GM19468 (cell line): Measurements from ENCODE around the gene SFTA2.
"Not testable (repeated sequence)": the region's sequence is repeated elsewhere in the genome, so short reads cannot be mapped to it uniquely, and the experiment has no call there.

Source experiments
- ATAC-seq: cut with Tn5 transposase; IDR thresholded peaks from one replicate; pipeline ENCODE4 v1.9.1; 2021; ENCODE audit warnings: mild to moderate bottlenecking, moderate library complexity, moderate number of reproducible peaks; ENCODE audit not compliant: unreplicated experiment; ENCODE audit errors: extremely low read depth

Gene SFTA2

DNA sequence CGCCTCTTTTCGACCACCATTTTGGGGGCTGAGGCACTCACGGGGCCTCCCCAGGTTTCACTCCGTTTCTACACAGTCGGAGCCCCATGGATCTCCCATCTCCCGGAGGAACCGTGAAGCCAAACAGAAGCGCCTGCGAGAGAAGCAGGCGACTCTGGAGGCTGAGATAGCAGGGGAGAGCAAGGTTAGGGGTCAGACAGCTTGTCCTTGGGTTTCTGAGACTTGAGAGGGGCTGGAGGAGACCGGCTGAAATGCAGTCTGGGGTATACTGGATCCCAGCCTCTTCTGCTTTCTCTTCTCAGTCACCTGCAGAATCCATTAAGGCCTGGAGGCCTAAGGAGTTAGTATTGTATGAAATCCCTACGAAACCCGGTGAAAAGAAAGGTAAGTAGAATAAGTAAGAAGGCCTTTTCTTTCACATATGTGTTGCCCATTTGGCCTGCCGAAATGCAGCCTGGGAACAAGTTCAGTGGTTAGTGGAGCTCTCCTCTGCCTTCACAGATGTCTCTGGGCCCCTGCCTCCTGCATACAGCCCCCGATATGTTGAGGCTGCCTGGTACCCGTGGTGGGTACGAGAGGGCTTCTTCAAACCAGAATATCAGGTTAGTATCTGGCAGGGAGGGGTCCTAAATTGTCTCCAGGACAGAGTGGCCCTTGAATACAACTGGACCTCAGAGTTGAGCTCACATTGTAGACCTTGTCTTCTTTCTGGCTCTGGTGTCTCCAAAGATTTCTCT, 16.9 kb downstream of the SFTA2 start:
- ATAC-seq: no peak

DNA sequence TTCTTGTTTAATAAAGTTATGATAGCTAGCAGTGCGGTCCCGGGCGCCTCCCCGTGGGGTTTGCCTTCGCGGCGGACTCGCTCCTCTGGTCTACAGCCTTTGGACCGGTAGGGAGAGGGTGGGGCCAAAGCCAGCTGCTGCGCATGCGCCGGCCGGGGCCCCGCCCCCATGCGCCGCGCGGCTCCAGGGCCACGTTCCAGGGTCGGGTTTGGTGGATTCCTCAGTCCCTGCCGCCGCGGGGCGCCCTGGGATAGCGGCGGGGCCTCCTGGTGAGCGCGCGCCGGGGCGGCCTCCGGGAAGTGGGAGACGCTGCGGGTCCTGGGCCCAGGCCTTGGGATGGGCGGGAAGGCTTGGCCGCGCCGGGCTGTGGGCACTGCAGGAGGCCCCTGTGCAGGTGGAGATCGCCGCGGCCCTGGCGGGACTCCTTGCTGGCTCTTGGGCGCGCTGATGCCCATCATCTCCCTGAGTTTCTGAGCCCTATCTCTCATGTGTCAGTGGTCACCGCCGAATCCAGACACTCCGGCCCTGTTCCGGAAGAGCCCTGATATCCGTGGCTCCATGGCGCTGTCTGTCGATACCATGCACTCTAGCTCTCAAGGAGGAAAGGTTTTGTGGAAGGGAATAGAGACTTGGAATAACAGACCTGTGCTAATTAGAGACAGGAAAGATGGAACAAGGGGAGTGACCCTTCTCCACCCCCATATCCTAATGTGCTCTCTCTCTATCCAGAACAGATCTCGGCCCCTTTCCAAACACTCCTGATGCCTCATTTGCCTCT, 17.7 kb downstream of the SFTA2 start, which contains the start of gene VARS2:
Gene VARS2 (plus strand): TSS at position 163 of the 778 bp plus-strand sequence. CDS start 599 bp downstream, at position 762.
- peak; percentile 51 for ATAC-seq

DNA sequence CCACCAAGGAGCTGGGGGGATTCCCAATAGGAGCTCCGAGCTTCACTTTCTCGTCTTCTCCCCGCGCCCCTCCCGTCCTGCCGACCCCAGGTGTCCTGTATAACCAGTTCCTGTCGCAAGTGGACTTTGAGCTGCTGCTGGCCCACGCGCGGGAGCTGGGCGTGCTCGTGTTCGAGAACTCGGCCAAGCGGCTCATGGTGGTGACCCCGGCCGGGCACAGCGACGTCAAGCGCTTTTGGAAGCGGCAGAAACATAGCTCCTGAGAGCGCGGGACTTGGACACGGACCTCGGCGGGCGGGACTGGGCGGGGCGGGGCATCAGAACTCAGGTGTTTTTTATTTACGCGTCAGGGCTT, 18.3 kb downstream of the SFTA2 start:
- ATAC-seq: no peak

DNA sequence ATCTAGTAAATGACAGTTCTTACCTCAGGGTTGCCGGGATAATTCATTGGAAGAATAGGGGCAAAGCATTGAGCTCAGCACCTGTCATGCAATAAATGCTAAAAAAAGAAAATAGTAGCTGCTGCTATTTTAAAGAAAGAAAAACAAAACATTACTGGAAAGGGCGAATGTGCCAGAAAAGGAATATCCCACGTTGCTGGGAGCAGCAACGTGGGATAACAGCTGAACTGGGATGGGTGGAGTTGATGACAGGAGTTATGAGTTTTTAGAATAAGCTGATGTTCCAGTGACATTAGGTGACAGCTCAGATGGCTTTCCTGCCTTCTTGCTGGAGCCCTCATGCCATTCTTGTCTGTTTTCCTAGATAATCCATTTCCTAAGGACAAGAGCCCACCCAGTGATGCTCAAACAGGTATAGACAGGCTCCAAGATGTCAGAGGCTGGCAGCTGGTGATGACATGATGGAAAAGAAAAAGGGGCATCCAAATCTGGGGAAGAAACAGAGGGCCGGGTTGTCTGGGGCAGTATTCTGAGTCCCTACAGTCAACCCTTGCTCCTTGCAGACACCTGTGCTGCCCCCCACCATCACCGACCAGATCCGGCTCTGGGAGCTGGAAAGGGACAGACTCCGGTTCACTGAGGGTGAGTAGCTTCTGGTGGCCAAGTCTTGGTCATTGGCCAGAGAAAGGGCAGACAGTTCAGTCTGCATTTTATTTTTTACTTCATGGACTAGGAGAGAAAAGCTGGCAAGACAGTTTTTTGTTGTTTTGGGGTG, 19.0 kb downstream of the SFTA2 start:
- ATAC-seq: no peak

DNA sequence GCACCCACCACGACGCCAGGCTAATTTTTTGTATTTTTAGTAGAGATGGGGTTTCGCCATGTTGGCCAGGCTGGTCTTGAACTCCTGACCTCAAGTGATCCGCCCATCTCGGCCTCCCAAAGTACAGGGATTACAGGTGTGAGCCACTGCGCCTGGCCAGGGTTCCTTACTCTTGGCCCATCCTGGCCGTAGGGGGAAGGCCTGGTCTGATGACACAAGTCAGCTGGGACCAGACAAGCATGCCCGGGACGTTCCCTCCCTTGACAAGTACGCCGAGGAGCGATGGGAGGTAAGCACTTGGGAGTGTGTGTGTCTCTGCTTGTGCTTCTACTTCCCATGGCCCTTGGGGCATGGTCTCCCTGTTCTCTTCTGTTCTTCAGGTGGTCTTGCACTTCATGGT, 21.5 kb downstream of the SFTA2 start:
- not testable (repeated sequence) for ATAC-seq

DNA sequence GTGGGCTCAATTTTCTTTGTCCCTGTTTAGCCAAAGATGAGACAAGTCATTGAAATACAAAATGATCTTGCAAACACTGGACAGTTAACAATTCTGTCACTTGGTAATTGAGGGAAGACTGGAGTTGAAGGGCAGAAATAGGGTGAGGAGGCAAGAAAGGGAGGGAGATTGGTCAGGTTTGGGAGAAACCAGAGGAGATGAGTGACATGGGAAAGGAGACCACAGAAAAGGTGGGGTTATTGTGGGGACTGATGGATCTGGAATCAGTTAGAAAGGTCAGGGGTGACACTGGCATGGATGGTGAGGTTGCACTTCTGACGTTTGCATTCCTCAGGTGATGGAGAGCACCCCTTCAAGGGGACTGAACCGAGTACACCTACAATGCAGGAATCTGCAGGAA, 23.3 kb downstream of the SFTA2 start:
- no peak for ATAC-seq

DNA sequence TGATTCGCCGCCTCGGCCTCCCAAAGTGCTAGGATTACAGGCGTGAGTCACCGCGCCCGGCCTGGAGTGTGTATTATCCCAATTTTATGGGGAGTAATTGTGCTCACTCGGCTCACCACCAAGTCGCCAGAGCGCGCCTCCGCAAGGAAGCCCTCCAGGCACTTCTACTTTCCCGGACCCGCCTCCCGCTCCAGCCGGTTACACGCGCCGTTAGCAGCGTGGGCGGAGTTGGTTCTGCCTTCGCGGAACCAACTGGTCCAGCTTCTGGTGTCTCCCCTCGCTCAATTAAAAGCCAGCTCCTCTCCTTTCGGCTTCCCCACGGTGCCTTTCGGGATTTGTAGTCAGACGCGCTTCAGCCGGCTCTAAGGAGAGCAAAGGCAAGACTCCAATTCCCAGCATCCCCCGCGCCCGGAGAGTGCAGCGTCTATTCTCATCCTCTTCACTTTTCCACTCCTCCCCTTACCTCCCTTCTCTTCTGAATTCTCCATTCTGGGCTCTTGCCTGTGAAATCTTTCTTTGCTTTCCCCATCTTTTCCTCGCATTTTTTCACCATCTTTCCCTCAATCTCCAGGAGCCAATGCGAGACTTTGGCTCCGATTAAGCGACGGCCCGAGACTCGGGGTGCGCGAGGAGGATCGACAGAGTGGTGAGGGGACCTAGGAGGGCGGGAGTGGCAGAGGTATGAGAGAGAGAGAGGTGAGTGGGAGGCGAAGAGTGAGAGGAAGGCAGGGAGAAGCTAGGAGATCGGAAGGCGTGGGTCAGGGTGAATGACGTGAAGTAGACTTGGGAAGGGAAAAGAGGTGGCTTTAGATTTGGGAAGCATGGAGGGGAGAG, 24.0 kb downstream of the SFTA2 start, which contains the start of gene GTF2H4:
Gene GTF2H4 (plus strand): TSS at position 450 of the 834 bp plus-strand sequence.
- ATAC-seq: peak; percentile 81

DNA sequence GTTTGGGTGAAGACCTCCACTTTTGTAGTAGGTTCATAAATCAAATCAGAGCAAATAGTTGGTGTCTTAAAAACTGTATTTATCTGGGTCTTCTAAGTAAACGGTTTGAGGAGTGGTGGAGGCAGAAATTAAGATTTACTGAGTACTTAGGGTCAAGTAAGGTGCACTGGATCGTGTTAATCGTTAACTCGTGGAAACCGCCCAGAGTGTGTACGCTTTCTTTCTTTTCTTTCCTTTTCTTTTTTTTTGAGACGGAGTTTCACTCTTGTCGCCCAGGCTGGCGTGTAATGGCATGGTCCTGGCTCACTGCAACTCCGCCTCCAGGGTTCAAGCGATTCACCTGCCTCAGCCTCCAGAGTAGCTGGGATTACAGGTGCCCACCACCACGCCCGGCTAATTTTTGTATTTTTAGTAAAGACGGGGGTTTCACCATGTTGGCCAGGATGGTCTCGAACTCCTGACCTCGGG, 24.6 kb downstream of the SFTA2 start:
- not testable (repeated sequence) for ATAC-seq

DNA sequence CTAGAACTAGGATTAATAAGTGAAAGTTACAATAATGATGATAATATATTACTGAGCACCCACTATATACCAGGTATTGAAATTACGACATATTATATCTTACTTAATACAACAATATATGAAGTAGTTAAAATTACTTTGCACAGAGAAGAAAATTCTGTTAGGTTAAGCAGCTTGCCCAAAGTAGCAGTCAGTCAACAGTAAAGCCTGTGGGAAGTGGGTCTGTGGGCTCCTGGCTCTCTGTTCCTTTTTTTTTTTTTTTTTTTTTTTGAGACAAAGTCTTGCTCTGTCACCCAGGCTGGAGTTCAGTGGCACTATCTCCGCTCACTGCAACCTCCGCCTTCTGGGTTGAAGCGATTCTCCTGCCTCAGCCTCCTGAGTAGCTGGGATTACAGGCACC, 28.7 kb downstream of the SFTA2 start:
- ATAC-seq: no peak

DNA sequence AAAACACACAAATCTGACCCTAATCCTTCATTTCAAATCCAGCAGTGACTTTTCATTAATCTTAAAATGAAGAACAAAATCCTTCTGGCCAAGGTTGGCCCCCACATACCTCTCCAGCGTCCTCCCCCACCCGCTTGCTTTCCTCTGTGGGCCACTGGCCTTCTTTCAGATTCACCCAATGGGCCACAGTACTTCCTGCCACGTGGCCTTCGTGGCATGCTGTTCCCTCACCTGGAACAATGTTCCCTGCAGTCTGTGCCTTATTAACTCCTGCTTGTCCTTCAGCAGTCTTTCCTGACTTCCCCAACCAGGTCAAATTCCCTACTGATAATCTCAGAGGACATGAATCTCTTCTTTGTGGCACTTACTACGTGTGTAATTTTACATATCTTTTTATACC, 29.3 kb downstream of the SFTA2 start:
- ATAC-seq: no peak

DNA sequence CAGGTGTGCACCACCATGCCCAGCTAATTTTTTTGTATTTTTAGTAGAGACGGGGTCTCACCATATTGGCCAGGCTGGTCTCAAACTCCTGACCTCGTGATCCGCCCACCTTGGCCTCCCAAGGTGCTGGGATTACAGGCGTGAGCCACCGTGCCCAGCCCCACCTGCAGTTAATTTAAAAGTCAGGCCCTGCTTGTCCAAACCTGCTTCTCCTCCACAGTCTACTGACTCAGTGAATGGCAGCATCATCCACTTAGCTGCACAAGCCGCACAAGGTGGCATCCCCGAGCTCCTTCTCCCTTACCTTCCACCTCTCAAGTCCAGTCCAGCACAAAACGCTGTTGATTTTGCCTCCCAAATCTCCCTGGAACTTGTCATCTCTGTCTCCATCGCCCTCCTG, 29.8 kb downstream of the SFTA2 start:
- ATAC-seq: not testable (repeated sequence)

DNA sequence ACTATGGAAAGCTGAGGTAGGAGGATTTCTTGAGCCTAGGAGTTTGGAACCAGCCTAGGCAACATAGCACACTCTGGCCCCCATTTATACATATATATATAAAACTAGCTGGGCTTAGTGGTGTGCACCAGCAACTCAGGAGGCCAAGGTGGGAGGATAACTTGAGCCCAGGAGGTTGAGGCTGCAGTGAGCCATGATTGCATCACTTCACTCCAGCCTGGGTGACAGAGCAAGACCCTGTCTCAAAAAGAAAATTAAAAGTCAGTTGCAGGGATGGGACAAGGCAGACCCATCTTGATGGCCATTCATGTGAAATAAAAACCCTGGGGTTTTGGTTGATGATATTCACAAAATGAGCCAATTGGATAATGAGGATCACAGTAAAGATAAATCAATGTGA, 30.5 kb downstream of the SFTA2 start:
- no peak for ATAC-seq

DNA sequence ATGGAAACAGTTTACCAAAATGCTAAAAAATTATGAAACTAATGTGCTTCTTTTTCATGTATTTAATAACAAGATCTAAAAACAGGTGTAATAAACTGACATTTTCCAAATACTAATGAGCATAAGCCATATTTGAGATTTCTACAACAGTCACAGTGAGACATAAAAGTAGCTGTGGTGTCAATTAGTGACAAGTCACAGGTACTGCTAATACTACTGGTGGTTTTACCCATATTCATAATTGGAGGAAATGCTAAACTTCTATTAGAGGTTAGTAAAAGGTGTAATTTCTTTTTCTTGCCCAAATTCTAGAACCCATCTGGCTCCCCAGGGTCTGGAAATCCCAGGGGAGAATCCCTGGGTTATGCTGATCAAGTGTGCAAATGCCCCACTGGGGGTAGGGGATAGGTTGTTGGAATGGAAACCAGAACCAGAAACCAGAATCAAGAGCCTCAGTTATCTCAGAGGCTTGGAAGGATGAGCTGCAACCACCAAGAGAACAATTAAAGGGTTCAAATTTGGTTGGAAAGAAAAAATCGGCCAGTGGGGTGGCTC, 31.0 kb downstream of the SFTA2 start:
- ATAC-seq: no peak

DNA sequence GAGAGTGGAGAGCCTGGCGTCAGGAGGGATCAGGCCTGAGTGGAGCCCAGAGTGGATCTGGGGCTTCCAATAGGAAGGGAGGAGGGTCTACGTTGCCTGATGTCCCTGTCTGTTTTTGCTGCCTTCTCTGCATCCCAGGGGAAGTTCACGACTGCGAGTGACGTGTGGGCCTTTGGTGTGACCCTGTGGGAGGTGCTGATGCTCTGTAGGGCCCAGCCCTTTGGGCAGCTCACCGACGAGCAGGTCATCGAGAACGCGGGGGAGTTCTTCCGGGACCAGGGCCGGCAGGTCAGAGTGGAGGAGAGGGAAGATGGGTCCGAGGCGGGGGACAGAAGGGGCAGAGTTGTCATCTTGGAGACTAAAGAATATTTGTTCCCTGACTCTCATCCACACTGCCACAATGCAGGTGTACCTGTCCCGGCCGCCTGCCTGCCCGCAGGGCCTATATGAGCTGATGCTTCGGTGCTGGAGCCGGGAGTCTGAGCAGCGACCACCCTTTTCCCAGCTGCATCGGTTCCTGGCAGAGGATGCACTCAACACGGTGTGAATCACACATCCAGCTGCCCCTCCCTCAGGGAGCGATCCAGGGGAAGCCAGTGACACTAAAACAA, 33.1 kb downstream of the SFTA2 start:
- ATAC-seq: no peak

DNA sequence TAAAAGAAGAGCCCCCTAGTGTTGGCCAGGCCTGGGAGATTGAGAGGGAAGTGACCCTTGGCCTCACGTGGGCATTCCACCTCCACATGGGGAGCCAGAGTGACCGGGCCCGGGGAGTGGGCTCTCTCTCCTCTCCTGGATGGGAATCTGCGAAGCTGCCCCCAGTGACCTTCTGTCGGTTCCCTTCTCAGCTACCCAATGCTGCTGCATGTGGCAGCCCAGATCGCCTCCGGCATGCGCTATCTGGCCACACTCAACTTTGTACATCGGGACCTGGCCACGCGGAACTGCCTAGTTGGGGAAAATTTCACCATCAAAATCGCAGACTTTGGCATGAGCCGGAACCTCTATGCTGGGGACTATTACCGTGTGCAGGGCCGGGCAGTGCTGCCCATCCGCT, 34.1 kb downstream of the SFTA2 start:
- no peak for ATAC-seq

DNA sequence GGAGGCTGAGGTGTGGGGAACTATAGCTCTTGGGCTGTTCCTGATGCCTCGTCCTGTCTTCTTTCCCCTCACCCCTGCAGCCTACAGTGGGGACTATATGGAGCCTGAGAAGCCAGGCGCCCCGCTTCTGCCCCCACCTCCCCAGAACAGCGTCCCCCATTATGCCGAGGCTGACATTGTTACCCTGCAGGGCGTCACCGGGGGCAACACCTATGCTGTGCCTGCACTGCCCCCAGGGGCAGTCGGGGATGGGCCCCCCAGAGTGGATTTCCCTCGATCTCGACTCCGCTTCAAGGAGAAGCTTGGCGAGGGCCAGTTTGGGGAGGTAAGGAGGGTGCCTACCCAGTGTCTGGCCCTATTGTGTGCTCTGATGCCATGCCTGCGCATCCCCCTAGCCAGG, 35.4 kb downstream of the SFTA2 start:
- ATAC-seq: no peak

DNA sequence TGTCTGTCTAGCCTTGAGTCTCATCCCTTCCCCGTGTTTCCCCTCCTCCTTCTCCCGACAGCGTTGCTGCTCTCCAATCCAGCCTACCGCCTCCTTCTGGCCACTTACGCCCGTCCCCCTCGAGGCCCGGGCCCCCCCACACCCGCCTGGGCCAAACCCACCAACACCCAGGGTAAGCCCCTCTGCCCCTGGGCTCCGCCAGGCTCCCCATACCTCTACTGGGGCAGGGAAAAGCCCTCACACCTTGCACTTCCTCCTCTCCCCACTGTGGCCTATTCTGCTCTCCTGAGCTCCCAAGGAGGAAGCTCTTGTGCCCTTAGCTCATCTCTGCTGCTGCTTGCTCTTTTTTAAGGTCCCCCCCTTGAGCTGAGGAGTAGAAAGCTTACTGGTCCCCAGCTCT, 36.6 kb downstream of the SFTA2 start:
- no peak for ATAC-seq

DNA sequence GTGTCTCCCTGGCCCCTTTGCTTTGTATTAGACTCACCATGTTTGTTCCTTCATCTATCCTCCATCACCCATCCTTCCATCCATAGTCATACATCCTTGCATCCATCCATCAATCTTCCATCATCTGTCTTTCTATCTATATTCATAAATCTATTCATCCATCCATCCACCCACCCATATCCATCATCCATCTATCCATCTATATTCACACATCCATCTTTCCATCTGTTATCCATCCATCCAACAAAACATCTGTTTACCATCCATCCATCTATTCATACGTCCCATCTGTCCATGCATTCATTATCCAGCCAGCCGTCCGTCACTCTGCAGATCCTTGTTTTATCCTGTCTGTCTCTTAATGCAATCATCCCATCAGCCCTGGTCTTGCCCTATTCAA, 37.0 kb downstream of the SFTA2 start:
- no peak for ATAC-seq

DNA sequence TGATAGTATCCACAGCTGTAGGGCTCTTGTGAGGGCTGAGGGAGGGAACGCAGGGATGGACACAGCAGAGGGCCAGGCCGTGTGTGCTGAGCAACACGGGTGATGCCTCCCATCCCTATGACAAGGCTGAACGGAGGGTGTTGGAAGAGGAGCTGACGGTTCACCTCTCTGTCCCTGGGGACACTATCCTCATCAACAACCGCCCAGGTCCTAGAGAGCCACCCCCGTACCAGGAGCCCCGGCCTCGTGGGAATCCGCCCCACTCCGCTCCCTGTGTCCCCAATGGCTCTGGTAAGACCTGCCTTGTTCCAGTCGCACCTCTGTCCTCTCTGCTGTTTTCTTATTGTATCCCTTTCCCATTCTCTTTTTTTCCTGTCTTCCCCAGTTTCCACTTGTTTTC, 37.6 kb downstream of the SFTA2 start:
- ATAC-seq: no peak
